ENCODE measurements around the gene SNCAIP.
A peak's percentile ranks its signal among the peaks of the same experiment; 100 is the strongest.
"Not testable (repeated sequence)": the region's sequence is repeated elsewhere in the genome, so short reads cannot be mapped to it uniquely, and the experiment has no call there.

The SNCAIP gene

DNA sequence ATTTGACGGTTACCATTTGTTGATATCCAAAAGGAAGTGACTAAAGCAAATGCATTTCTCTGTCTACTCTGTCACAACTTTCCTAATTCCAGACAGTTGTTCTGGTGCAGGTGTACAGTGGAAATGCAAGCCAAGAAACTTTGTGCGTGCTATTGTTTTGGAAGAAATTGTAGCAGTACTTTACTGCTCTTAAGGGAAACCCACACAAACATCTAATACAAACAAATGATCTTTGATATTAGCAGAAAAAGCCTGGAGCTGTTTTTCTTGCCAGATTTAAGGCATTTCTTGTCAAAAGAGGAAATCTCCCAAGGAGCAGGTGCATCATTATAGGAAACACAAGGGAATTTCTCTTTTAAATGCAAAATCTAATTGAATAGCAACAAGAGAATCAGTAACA is 2.0 kb downstream of the SNCAIP start:
- DNase-seq (ENCODE audit: low read depth in 2 of 2), result no peak

DNA sequence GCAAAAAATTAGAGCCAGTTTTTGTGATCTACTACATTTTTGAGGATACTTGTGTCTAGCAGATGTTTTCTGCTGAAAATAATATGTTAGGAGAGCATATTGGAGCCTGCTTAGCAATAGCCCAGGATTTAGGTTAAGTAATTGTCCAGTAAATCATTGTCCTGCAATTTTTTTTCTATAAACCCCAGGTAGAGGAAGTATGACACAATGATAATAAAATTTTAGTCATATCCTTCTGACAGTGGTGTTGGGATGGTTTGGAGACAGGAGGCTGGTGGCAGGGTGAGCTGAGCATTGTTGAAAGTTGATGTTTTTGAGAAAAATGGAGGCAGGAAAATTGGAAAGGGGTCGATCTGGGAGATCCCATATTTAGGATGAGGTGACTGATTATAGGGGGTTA is 3.5 kb downstream of the SNCAIP start:
- no peak for DNase-seq (ENCODE audit: low read depth in 2 of 2)

DNA sequence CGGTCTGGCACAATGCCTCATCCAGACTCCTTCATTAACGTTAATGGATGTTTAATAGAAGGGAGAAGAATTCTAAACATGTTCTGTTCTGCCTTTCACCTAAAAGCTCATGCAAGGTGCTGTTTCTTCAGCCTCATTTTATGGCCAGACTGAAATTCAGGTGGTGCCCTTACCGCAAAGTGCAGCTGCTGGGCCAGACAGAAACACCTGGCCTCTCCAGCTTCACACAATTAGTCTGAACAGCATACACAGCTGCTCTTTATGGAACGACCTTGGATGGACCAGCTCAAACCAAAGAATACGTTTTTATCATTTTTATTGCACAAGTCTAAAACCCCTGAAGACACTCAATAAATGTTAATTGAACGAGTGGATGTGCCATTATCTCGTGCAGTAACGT is 4.6 kb downstream of the SNCAIP start:
- no peak for DNase-seq (ENCODE audit: low read depth in 2 of 2)

DNA sequence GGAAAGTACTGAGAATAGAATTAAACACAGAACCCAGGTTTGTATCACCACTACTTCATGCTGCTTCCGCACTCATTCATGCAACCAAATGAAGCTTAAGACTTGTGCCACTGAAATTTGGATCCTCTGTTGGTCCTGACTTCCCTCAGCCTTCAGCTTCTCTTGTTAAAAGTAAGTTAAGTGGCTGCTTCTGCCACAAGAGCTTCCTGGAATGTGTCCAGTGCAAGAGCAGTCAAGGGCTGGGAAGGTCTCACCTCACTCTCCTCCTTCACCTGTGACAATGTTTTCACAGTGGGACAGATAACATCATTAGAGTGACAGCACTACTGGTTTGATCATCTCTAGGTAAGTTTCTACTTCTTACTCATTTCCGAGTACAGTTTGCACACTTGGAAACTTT is 7.9 kb downstream of the SNCAIP start:
- no peak for DNase-seq (ENCODE audit: low read depth in 2 of 2)

DNA sequence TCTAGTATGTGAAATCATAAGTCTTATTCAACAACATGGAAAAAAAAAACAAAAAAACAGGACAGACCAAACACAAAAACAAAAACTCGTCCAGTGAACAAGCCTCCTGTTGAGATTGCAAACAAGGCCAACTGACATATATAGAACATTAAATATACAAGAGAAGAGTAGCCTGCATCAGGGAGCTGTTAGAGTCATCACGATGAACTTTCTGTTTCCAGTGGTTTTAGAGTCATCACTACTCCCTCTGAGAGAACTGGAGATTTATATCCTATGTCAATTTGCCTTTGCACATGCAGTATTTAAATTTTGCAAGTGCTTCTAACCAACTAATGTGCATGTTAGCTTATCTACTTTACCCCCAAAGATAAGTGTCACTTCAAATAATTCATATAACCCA is 9.9 kb downstream of the SNCAIP start:
- no peak for DNase-seq (ENCODE audit: low read depth in 2 of 2)

DNA sequence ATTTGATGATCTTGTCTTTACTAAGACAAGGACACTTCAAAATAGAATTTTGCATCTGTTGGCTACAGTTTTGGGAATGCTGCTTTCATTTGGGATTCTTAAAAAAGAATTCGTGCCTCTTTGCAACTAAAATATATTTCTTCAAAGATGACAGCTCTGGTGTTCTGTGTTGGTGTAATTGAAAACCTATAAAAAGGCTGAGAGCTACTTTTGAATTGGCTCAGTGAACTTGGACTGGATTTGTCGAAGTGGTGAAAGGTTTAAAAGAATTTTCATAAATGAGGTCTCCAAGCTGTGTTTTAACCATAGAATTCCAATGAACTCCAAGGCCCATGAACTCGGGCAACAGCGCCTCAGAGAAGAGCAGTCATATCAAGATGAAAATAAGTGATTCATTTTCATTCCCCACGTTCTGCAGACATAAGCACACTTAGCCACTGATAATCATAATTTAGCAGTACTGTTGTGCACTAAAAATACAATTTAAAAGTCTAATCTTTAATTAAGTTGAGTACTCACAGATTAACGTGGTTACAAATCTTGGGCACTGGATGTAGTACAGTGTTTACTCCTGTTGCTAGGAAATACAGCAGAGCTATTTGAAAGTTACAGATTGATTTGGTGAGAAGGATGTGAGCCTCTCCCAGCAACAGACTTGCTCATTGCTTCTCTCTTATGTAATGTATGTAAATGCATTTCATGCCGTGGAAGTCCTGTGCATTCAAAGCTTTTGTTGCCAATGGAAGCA is 10.9 kb downstream of the SNCAIP start:
- no peak for DNase-seq (ENCODE audit: low read depth in 2 of 2)

DNA sequence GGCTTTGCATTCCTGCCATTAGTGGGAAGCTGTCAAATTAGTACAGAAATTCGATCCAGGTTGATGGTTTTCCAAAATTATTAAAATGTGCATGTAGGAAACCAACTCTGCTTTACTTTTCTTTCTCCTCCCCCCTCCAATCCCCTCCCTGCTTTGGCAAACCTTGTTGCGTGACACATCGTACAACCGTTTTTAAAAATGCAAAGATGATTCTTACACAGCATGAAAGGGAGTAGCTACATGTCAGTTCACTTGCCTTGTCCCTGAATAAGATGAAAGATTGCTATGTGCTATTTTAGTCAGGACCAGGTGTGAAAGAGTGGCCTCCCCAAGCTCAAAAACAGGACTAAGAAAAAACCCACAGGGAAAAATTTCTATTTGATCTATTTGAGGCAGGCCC is 11.7 kb downstream of the SNCAIP start:
- DNase-seq (ENCODE audit: low read depth in 2 of 2), result no peak

DNA sequence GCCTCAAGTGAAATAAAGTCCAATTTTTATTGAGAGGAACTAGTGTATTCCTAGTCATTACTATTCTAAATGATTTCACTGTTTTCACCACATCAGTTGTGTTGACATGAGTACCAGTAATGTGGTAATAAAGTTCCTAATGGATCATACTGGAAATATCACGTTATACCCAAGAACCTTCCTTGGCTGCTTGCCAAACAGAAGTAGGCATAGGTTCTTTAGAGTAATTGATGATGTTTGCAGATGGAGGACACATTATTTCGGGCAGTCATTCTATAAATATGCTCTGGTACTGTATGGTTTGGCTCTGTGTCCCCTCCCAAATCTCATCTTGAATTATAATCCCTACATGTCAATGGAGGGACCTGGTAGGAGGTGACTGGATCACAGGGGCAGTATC is 15.1 kb downstream of the SNCAIP start:
- no peak for DNase-seq (ENCODE audit: low read depth in 2 of 2)

DNA sequence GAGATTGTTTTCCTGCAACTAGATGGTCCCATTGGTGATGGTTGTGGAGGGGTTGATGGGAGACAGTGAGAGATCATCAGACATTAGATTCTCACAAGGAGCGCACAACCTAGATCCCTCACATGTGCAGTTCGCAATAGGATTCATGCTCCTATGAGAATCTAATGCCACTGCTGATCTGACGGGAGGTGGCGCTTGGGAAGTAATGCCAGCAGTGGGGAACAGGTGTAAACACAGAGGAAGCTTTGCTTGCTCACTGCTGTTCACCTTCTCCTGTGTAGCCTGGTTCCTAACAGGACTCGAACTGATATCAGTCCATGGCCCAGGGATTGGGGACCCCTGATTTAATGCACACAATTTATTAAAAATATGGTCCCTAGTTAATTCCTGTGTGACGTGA is 18.8 kb downstream of the SNCAIP start:
- no peak for DNase-seq (ENCODE audit: low read depth in 2 of 2)

DNA sequence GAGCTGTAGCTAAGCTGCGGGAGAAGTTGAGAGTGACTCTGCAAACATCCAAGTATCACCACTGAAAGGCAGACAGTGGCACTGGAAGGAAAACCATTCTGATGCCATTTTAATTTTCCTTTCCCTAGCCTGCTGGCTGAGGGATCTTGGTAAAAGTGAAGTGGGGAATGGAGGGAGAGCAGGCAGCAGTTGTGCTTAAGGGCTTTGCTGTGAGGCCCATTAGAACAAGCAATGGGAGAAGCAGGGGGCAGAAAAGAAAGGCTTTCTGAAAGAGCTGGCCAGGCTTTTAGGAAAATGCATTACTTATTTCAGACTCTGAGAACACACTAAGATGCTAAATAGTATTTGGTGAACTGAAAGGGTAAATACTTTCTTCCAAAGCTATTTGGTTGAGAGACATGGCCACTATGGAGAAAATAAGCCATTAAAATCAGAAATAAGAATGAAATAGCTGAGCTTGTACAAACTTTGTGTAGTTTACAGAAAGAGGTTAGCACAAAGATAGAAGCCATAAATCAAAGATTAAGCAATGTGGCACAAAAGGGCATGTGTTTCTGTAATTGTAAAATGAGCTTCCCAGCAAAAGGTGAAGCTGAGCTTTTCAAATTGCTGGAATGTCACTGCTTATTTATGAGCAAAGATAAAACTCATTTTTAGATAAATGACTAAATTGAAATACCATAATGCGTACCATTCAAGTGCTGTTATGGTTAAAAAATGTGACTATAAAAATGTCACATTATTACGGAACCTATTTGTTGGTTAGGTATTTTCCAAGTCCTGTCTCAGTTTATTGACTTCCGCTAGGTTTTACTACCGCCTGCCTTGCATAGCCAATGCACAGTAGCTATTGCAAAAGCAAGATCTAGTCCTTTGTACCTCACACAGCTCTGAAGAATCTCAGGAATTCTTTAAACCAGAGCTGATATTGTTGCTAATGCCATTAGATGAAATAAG is 20.8 kb downstream of the SNCAIP start:
- DNase-seq (ENCODE audit: low read depth in 2 of 2), result no peak

DNA sequence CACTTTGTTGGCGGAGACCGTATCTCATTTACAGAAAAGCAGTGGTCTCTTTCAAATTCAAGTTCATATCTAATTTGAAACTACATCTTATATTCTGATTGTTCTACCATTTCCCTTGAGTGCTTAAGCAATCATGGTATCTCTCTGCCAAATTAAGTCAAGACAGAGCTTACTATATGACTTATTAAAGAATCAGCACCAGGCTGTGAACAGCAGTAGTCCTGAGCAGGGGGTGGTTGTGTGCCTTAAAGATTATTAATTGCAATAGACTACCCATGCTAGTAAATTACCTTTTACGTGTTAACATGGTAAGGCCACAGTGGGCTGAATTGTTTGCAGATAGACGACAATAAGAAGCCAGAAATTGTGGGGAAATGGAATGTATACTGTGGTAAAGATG is 21.5 kb downstream of the SNCAIP start:
- no peak for DNase-seq (ENCODE audit: low read depth in 2 of 2)

DNA sequence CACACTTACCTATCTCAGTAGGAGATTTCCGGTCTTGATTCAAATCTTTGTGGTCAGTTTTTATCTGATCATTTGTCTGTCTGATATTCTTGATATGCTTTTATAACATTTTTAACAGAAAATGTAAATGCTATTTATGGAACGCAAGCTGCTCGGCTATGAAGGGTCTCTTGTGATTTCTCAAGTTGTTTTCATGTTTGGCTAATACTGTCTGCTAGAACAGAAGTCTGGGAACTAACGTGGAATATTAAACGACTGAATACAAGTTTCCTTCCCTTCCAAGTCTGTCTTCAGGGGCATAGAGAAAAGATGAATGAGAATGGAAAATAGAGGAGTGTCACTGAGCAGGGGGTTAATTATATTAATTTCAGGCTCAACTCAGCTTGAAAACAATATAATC is 27.6 kb downstream of the SNCAIP start:
- no peak for DNase-seq (ENCODE audit: low read depth in 2 of 2)

DNA sequence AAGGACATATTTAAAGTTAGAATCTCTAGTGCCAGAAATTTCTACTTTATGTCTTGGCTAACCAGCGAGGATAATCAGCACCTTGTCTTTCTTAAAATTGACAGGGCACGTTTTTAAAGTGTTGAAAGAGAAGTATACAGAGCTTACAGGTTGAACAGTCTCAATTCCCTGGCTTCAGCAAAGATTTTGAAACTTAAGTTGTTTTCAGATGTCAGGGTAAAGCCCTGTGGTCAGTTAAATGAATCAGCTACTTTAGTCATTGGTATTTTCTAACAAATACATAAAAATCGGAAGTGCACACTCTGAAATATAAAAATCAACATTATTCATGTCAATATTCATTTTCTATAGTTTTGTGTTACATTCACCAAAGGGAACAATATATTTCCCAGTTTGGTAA is 29.1 kb downstream of the SNCAIP start:
- no peak for DNase-seq (ENCODE audit: low read depth in 2 of 2)

DNA sequence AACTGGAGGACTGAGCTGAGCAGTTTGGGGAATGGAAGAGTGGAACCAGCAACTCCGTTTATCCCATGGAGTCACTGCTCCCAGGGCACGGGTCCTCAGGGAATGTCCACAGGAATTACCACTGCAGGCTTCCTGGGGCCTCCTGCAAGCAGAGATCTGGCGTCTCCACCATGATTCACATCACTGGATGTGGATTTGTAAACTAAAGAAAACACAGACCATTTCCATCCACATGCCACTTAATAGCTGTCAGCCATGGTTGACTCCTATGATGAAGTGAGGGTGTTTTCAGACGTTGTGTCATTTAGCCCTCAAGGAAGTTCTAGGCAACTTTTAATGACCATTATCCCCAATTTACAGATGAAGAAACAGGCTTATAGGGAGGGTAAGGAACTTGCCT is 30.2 kb downstream of the SNCAIP start:
- no peak for DNase-seq (ENCODE audit: low read depth in 2 of 2)

DNA sequence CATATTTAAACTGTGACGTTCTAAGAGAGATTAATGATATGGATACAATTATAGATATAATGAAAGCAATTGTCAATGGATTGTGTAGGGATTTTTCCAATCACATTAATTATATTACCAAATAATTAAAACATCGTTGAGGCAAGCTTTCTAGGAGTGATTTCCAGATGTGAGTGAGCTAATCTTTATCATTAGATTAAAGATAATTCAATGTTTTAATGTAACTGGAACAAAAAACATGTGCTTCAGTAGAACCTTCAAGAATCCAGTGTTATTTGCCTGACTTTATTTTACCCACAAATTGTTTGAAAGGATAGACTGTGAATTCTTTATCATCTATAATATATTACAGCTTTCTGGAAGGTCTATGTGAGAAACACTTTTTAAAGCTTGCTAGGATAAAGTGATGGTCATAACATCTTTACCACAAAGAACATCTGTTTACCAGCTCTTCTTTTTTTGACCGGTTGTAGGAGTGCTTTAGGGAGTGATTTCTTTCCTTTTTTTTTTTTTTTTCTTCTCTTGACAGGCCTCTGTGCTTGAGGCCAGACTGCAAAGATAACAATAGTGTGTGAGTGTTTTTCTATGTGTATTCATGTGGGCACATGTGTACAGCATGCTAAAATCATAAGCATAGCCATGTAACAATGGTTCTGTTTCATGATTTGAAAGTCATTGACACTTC is 35.0 kb downstream of the SNCAIP start:
- DNase-seq (ENCODE audit: low read depth in 2 of 2), result peak; percentile 36 to 42

DNA sequence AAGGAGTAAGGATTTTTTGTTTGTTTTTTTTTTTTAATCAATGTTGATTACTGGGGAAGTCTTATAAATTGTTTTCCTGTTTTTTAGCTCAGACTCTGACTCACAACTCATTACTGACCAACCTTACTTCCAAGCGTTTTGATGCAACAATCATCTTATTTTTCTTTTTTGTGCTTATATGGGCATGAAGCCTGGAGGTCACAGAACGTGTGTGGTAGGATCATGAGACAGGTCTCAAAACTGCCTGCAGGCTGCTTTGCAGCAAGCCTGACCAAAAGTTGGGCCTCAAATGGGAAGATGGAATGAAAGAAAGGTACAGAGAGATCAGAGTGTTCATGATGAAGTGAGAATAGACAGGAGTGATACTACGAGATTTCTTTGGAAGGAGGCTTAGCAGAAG is 38.5 kb downstream of the SNCAIP start:
- no peak for DNase-seq (ENCODE audit: low read depth in 2 of 2)

DNA sequence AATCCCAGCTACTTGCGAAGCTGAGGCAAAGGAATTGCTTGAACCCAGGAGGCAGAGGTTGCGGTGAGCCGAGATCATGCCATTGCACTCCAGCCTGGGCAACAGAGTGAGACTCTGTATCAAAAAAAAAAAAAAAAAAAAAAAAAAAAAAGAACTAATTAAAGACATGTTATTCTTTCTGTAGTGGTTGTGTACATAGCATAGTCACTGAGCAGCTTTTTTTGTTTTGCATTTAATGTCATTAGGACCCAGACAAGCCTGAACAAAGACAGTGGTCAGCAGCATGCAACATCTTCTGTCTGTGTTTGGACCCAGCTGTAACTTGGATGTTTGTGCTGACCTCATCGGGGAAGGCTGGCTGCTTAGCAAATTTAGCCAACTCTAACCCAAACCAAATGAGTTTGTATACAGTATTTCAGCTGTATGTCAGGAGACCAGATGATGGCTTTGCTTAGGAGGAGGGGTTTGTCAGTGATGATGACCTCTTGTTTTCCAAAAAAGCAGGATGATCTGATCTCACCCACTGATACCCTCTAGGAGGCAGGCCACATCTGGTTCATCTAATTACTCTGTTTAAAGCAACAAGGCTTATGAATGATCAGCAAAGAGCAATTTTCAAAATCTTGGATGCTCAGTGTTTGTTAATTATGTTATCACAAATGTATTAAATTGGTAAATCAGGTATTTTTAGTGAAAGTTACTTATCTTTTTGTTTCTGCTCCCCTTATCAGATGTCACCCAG is 39.5 kb downstream of the SNCAIP start:
- no peak for DNase-seq (ENCODE audit: low read depth in 2 of 2)

DNA sequence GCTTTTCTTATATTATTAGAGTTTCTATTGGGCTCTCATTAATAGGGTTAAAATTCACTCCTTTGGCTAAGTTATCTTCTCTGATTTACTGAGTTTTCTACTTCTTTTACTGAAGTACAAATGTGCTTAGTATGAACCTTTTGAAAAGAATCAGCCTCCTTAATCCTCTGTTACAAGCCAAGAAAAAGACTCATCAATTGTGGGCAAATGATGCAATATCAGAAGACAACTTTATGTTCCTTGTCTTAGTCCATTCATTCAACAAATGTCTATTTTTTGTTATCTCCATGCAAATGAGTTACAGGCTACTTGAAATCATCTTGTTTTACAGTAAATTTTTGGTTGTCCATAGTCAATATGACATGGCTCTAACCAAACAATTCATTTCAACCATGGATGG is 40.3 kb downstream of the SNCAIP start:
- peak; percentile 54 to 61 for DNase-seq (ENCODE audit: low read depth in 2 of 2)

DNA sequence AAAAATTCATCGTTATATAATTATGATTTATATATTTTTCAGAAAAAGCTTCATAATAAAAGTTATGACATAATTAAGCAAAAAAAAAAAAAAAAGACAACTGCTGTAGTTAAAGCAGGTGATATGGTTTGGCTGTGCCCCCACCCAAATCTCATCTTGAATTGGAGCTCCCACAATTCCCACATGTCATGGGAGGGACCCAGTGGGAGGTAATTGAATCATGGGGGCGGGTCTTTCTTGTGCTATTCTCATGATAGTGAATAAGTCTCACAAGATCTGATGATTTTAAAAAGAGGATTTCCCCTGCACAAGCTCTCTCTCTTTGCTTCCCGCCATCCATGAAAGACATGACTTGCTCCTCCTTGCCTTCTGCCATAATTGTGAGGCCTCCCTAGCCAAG is 41.3 kb downstream of the SNCAIP start:
- not testable (repeated sequence) for DNase-seq (ENCODE audit: low read depth in 2 of 2)

DNA sequence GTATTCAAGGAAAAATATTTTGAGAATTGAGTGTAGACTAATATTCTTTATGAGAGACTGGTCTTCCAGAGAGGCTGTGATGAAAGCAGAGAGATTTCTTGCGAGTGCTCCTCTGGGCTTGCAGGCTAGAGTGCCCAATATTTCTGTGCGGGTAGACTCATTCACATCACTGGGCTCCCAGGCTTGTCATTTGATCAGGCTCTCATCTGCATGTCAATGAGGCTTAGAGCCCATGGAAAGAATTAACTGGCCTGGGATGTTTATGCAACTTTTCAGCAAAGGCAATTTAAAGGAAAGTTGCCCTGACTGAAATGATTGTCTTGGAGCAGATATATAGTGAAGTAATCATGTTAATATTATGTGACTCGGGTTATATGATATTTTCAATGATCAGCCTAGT is 42.3 kb downstream of the SNCAIP start:
- no peak for DNase-seq (ENCODE audit: low read depth in 2 of 2)

DNA sequence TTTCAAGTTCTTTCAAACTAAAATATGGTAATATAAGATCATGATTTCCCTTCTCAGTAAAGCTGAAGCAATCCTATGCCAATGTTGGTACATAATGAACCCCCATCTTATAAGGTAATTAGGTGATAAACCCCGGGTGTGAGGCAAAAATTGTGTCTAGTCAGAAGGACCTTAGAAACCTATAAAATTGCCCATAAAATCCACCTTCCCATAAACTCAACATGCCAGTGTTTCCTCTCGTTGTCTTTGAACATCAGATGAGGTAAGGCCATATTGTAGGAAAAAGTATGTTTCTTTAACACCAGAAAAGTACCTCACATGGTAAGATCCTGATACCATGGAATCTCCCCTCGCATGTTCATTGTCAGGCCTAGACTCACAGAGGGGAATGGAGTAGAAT is 43.3 kb downstream of the SNCAIP start:
- DNase-seq (ENCODE audit: low read depth in 2 of 2), result no peak

DNA sequence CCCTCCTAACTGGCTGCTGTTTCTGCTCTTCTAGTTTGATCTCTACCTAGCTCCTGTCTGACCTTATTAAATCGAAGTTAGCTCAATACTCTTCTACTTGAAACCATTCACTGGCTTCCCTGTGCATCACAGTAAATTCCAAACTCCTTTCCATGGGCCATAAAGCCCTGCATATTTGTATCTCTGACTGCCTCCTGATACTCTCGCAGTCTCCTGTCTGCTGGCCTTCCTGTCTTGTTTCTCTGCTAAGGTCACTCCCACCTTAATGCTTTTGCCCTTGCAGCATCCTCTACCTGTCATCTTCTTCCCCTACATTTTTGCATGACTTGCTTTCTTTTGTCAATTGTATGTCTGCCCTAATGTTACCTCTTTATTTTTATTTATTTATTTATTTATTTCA is 44.8 kb downstream of the SNCAIP start:
- DNase-seq (ENCODE audit: low read depth in 2 of 2), result no peak

All from fibroblast of skin of left quadriceps (primary cell).